ENCODE results near the gene PCDHGB2.
"Not testable (repeated sequence)": the region's sequence is repeated elsewhere in the genome, so short reads cannot be mapped to it uniquely, and the experiment has no call there.

Gene PCDHGB2

GRCh38 chr5:141326088-141326854 lies 33.5 kb upstream of the PCDHGB2 start:
- peak; percentile 75 for DNase-seq (ENCODE audit: low spot score)
- peak overlapping the region; percentile 65 for H3K4me3 ChIP-seq
- TF ChIP-seq CTCF (IDR thresholded peaks at IDR 0.05), result no peak
- peak overlapping the region in 1 of 2 donors; percentile 57 for H3K27ac ChIP-seq

GRCh38 chr5:141328231-141328630 lies 31.6 kb upstream of the PCDHGB2 start:
- H3K4me3 ChIP-seq, result peak overlapping the region; percentile 7
- no peak overlapping the region for H3K27ac ChIP-seq
- DNase-seq (ENCODE audit: low spot score), result no peak
- no peak for TF ChIP-seq CTCF (IDR thresholded peaks at IDR 0.05)

GRCh38 chr5:141330299-141331080 lies 29.3 kb upstream of the PCDHGB2 start, which contains the start of gene PCDHGA1:
Gene PCDHGA1 (plus strand): TSS chr5:141330514.
- peak within 1 kb of the TSS; percentile 11 for H3K4me3 ChIP-seq
- DNase-seq (ENCODE audit: low spot score), result no peak
- no peak for TF ChIP-seq CTCF (IDR thresholded peaks at IDR 0.05)
- no peak within 1 kb of the TSS for H3K27ac ChIP-seq

- H3K4me3 ChIP-seq, result peak overlapping the region; percentile 14
- DNase-seq (ENCODE audit: low spot score); H3K27ac ChIP-seq: not testable (repeated sequence)
These were observed 27.2 kb upstream of the PCDHGB2 start for GRCh38 chr5:141332571-141332970.

GRCh38 chr5:141338538-141339306 lies 21.1 kb upstream of the PCDHGB2 start, which contains the start of gene PCDHGA2:
Gene PCDHGA2 (plus strand): TSS chr5:141338760.
- no peak for TF ChIP-seq CTCF (IDR thresholded peaks at IDR 0.05)
- Histone ChIP-seq H3K27ac (no peak within 1 kb of the TSS), H3K4me3 (peak within 1 kb of the TSS; percentile 60)
- no peak for DNase-seq (ENCODE audit: low spot score)

- H3K27ac ChIP-seq; DNase-seq (ENCODE audit: low spot score): not testable (repeated sequence)
- H3K4me3 ChIP-seq, result peak overlapping the region; percentile 15
These were observed 18.9 kb upstream of the PCDHGB2 start for GRCh38 chr5:141340781-141341354.

- Histone ChIP-seq H3K27ac (no peak overlapping the region), H3K4me3 (no peak overlapping the region)
- TF ChIP-seq CTCF (IDR thresholded peaks at IDR 0.05), result no peak
- DNase-seq (ENCODE audit: low spot score), result no peak
These were observed 17.0 kb upstream of the PCDHGB2 start for GRCh38 chr5:141342773-141343172.
